HG03060 (cell line): ENCODE measurements around the gene ETFB.

Experiments used
- ATAC-seq: cut with Tn5 transposase; IDR thresholded peaks from one replicate; pipeline ENCODE4 v1.9.1; 2021; ENCODE audit warnings: low read depth, moderate number of reproducible peaks; ENCODE audit not compliant: unreplicated experiment

ETFB gene

DNA sequence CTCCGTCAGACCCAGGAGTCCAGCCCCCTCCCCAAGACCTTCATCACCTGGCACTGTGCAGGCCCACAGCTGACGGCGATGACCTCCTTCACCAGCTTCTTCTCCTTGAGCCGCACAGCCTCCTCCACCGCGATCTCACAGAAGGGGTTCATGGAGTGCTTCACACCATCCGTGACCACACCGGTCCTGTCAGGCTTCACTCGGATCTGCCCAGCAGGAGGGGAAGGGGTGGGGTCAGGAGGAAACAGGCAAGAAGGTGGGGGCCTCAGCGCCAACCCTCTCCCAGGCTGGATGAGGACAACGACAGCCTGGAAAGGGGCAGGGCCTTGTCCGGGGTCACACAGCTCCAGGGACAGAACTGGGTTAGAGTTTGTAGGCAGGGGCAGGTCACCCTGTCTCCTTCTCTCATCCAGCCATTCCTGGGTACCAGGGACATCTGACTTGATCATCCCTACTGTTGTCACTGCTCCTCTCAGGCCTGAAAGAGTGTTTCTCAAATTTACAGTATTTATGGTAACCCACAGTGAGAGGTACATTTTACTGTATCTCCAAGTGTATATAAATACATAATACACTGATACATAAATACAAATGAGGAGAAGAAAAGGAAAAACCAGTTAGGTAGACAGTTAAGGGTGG, 12.0 kb downstream of the ETFB start:
- ATAC-seq = no peak

DNA sequence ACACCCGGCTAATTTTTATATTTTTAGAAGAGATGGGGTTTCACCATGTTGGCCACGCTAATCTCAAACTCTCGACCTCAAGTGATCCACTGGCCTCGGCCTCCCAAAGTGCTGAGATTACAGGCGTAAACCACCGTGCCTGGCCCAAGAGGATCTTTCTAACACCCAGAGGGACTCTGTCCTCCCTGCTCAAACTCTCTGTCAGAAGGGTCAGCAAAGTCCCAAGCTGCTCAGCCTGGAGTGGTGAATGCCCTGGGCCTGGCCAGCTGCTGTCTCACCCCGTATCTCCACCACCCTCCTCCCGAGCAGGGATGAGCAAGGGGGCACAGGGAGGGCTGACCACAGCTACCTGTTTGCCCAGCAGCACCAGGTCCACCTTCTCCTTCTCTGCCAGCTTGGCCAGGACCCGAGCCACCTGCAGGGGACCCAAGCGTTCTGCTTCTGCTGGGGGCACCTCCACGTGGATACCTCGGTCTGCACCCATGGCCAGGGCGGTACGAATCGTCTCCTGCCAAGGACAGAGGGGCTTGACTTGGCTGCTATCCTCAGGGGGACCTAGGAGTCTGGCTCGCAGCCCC, 13.3 kb downstream of the ETFB start:
- ATAC-seq = no peak

DNA sequence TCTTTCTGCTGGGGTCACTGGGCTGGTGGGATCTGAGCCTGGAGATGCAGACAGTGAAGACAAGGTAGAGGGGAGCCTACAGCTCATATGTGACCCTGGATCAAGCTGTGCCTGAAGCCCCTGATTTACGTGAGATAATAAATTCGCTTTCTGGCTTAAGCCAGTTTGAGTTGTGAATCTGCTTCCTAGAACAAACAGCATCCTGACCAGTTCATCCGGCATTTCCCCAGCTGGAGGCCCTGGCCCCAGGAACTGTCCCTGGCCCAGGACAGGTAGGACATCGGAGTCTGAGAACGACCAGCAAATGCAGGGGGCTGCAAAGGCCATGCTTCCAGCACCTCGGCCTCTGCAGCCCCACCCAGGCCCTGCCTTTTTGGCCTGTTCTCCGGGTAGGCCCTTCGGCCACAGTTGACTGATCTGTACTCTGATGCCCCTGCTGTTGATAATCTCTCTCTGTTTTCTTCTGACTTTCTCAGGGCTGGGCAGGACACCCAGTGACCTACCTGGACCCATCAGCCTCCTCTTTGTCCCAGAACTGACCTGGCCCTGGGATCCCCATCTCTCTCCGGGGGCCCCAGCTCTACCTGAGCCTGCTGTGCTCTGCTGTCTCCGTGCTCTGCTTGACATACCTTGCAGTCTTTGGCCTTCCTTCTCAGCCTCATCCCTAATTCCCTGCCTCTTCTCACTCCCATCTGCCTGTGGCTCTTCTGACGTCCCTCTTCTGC, 14.8 kb downstream of the ETFB start:
- no peak for ATAC-seq

GRCh38 chr19:51347209-51347928, 18.8 kb downstream of the ETFB start:
- ATAC-seq = no peak

- no peak for ATAC-seq
Measured at GRCh38 chr19:51346742-51347141, 19.4 kb downstream of the ETFB start.

DNA sequence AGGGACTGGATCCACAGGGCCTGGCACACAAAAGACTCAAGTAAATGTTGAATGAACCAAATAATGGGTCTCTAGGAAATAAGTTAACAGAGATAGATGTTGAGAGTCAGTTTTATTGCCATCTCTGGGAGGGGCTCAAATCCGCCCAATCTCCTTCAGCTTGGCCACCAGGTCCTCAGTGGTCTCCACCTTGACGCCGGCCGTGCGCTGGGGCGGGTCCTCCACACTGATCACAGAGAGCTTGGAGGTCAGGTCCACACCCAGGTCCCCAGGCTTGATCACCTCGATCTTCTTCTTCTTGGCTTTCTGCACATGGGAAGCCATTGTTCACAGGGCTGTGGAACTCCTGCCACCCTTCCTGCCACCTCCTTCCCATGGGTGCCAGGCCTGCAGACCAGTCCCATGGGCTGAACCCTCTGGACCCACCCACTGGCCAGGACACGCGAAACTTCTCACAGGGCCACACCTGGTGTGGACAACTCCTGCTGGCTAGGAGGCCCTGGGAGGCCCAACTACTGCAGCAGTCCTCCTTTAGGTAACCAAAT, 21.0 kb downstream of the ETFB start:
- no peak for ATAC-seq

DNA sequence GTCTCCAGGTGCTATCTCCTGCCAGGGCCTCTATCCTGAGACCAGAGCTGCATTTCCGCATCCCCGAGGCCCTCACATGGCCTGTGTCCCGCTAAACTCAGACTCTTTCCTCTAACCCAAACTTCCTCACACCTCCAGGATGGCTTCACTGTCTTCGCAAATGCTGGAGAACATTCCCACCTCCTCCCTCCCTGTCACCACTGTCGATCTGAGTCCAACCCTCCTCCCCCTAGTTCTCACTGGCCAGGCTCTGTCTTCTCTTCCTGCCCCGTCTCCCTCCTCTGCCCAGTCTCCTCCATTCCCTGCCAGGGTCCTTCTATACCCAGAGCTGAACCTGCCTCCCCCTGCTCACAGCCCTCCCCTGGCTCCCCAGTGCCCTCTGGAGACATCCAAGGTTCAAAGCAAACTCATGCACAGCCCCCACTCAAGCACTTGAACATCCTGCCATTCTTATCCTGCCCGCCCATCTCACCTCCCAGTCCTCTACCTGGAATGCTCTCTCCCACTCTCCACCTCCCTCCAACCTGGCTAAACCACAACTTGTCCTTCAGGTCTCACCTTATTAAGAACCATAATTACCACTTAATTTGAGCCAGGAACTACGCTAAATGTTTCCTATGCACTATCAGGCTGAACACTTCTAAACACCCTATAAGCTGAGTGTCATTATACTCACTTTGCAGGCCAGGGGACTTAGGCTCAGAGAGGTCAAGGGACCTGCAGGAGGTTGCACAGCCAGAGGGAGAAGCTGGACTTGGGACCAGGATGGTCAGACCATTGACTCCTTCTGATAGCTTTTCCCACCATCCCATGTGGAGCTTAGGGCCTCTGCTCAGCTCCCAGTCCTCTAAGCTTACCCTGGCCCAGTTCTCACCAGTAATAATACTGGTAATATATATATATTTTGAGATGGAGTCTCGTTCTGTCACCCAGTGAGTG, 23.3 kb downstream of the ETFB start:
- no peak for ATAC-seq

DNA sequence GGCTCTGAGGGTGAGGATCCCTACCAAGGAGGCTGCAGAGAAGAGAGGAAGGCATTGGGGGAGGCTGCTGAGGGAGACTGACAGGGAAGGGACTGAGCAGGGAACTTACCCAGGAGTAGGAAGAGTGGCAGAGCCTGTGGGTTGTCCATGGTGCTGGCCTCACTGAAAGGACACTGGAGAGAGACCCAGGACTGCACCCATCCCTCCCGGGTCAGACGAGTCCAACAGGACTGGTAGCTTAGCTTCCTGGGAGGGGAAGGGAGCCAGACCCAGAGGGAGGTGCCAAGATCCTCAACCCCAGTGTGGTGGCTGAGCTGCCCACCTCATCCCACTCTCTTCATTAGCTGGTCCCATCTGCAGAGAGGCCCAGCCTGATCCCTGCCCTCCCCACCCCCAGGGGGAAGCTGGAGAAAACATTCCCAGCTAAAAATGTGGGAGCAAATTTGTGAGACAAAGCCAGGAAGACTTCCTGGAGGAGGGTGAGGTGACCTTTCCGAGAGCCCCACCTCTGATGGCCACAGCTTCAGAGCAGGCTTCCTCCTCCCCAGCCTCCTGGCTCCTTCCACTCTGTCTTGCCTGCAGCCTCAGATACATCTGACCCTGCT, 24.1 kb downstream of the ETFB start, which contains the start of gene VSIG10L:
VSIG10L (minus strand) TSS at position 164 of the 605 bp plus-strand sequence; CDS start at position 149, 15 bp downstream.
- ATAC-seq = no peak

DNA sequence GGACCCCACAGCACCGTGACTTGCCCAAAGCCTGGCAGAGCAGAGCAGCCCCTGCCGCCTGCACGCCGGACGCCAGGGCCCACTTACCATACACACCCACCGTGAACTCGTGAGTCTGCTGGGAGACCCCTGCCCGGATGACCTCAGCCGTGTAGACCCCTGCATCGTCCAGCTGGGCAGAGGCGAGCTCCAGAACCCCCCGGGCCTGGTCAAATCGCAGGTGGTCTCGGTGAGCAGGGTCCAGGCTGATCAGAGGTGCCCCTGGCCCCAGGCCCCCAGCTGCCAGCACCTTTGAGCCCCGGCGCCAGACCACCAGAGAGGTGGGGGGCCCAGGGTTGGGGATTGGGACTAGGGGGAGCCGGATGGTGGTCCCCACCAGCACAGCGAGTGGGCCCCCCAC, 25.1 kb downstream of the ETFB start:
- no peak for ATAC-seq

DNA sequence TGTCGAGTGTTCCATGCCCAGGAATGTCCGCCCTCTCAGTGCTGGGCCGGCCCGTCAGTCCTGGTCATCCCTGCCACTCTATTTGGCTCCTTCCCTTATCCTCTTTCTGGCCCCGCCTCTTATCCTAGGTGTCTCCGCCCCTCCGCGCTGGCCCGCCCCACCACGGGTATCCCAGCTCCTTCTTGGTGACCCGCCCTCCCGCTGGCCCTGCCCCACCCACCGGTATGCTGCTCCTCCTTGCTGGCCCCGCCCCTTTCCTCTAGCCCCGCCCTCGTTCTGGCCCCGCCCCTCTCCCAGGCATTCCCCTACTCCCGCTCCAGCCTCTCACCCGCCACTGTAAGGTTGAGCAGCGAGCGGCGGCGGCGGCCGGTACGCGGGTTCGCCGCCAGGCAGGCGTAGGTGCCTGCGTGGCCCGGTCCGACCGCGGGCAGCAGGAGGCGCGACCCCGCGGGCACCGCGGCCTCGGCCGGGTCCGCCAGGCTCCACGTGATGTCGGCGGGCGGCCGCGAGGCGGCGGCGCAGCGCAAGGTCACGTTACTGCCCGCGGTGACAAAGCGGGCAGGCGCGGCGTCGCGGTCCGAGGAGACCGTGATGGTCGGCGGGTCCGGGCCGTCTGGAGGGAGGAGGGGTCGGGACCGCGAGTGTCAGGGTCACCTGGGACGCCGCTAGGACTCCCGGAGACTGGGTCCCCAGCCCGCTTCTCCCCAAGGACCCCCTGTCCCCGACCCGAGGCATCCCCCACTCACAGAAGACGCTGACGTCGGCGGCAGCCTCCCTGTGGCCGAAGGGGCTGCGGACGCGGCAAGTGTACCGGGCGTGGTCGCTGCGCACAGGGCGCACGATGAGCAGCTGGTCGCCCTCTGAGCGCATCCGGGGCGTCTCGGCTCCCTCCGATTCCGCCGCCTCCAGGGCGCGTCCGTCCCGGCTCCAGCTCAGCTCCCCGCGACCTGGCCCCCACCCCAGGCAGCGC, 26.2 kb downstream of the ETFB start:
- no peak for ATAC-seq

DNA sequence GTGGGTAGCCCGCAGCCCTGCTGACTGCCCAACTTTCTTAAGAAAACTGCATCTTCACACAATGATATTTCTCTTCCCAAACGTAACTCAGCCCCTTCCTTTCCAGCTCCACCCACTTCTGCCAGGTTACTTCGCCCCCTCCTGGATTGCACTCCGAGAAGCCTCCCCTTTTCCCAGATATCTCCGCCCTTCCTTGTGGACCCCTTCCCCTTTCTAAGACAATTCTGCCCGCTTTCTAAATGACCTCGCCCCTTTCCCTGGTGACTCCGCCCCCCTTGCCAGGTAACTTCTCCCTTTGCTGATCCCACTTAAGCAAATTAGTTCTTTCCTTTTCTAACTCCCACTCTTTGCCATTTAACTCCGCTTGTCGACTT, 26.9 kb downstream of the ETFB start:
- ATAC-seq = no peak

DNA sequence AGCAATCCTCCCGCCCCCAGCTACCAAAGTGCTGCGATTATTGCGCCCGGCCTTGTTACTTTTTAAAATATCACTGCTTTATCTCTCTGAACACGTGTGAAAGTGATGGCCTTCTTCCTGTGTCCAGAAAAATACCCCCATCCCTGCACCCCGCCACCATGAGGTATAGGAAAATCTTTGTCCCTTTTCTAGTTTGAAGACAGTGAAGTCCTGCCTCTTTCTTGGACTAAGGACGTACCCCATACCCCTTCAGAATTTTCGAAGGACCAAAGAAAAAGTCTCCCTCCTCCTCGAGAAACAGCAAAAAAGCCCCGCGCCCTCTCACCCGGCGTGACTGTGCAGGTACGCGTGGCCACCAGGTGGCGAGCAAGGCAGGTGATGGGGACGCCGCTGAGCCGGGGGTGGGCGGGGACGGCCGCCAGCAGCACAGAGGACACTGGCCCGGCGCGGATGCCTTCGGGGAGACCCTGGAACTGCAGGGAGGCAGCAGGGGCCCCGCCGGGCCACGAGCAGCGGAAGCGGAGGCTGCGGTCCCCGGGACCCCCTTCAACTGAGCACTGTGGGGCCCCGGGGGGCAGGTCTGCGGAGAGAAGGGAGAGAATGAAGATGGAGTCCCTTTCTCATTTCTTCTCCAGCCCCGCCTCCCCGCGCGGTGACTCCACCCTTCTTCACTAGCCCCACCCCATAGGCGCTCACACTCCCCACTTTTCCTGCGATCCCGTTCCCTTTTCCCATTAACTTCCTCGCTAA, 27.4 kb downstream of the ETFB start:
- no peak for ATAC-seq

- no peak for ATAC-seq
Measured at GRCh38 chr19:51337861-51338562, 28.2 kb downstream of the ETFB start.

DNA sequence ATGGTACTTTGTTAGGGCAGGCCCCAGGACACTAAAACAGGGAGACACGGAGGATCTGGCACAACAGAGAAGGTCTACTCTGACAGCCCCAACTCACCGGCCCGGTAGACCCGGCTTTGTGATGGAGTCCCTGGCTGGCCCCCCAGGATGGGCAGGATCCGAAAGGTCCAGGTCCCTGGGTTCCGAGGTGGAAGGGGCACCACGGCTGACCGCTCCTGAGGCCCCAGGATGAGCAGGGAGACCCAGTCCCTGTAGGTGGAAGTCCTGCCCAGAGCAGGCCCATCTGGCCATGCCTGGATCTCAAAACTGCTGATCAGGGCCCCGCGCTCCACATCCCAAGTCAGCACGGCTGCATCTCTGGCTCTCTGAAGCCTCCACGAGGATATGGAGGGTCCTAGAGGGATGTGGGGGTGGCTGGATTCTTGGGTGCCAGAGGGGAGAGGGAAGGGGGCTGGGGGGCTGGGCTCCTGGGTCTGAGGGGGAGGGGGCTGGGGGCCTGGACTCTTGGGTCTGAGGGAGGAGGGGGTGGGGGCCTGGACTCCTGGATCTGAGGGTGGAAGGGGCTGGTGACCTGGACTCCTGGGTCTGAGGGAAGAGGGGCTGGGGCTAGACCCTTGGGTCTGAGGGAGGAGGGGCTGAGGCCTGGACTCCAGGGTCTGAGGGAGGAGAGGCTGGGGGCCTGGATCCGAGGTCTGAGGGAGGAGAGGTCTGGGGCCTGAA, 28.9 kb downstream of the ETFB start:
- ATAC-seq = no peak

GRCh38 chr19:51333836-51334460, 32.2 kb downstream of the ETFB start:
- ATAC-seq = no peak

GRCh38 chr19:51331716-51332115, 34.5 kb downstream of the ETFB start:
- no peak for ATAC-seq
